Stimulated activated memory B cell treated with anti-CD40 and anti-IgM and Interleukin-4, amounts not matched to agents 10 μg/mL and 1 μg/mL and 100 μg/mL, for 72 hours (primary cell): ENCODE measurements around the gene POU2AF1.
A peak's percentile ranks its signal among the peaks of the same experiment; 100 is the strongest.
"Not testable (repeated sequence)": the region's sequence is repeated elsewhere in the genome, so short reads cannot be mapped to it uniquely, and the experiment has no call there.

Experiments
- ATAC-seq: fragments of 150-1000 bp; cut with Tn5 transposase; 2 replicates; pipeline ENCODE4 v1.10.0; 2021
- H3K27ac Mint-ChIP-seq: one replicate; pipeline ENCODE4 v1.8.0; 2022; ENCODE audit warnings: mild to moderate bottlenecking, mixed read lengths
- H3K27me3 Mint-ChIP-seq: one replicate; pipeline ENCODE4 v1.8.0; 2022; ENCODE audit warnings: mixed read lengths
- H3K36me3 Mint-ChIP-seq: one replicate; pipeline ENCODE4 v1.8.0; 2022; ENCODE audit warnings: mixed read lengths
- H3K4me1 Mint-ChIP-seq: one replicate; pipeline ENCODE4 v1.8.0; 2022; ENCODE audit warnings: mixed read lengths
- H3K4me3 Mint-ChIP-seq: one replicate; pipeline ENCODE4 v1.8.0; 2022; ENCODE audit warnings: mild to moderate bottlenecking, moderate library complexity, mixed read lengths
- H3K9me3 Mint-ChIP-seq: one replicate; pipeline ENCODE4 v1.8.0; 2022; ENCODE audit warnings: mixed read lengths

Gene POU2AF1

GRCh38 chr11:111336062-111336461 is 43.0 kb downstream of the POU2AF1 start:
- no peak for ATAC-seq
- Mint-ChIP-seq H3K9me3 (peaks cover 4% of the 10 kb centered on the region), H3K27me3 (no peaks in the 10 kb centered on the region), H3K4me1 (peaks cover 6% of the 10 kb centered on the region), H3K27ac (no peak overlapping the region), H3K36me3 (peaks cover 22% of the 10 kb centered on the region), H3K4me3 (no peak overlapping the region)

DNA sequence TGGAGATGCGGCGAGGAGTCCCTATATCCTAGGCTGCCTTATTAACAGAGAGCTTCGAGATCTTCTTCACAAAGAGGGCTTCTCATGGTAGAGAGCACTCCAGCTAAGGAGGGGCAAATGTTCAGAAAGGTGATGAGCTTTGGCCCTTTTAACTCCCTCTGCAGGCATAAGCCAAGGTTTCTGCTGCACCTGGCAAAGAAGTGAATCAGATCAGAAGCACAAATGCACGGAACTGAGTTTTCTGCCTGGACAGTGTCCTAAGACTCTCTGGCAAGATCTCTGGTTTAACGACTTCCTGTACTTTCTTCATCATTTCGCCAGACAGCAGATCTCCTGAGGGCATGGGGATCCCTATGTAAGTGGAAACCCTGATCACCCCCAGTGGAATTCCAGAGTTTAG is 43.5 kb downstream of the POU2AF1 start:
- peaks cover 22% of the 10 kb centered on the region for H3K36me3 Mint-ChIP-seq
- ATAC-seq: no peak
- no peak overlapping the region for H3K27ac Mint-ChIP-seq
- peaks cover 4% of the 10 kb centered on the region for H3K9me3 Mint-ChIP-seq
- H3K4me1 Mint-ChIP-seq: peaks cover 6% of the 10 kb centered on the region
- no peak overlapping the region for H3K4me3 Mint-ChIP-seq
- no peaks in the 10 kb centered on the region for H3K27me3 Mint-ChIP-seq

DNA sequence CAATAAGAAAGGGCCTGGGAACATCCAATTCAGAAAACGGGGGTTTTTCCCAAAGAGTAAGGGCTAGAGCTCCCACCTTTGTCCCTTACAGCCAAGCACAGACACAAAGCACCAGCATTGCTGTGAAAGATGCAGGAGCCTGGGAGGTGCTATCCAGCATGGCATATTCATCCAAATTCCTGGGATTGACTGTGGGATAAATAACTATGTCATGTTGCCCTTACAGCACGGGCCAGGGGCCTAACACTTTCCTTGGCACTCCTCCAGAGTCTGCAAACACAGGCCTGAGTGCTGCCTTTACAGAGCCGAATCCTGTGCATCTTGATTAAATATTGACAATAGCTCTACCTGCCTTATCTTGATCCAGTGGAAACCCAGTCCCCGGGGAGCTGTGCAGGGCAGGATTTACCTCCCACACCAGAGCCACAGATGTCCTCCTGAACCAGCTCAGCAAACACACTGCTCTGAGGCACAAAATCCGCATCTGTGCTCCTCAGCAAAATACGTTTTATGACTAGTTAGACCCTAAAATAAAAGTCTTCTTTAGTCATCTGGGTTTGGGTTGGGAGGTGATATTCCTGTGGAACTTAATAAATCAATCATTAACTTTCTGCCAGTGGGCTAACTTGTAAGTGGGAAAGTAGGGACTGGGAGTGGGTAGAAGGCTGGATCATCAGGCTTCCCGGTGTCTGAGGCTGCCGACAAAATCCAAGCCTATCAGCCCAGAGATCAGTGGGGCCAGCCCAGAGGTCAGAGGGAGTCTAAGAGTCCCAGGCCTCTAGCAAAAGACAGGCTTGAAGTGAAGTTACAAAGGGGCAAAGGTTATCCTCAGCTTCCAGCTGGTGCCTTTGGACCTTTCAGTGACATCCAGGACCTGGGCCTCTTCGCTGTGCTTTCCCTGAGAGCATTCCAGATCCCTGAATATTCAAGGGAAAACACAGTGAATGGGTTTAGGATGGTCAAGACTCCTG is 44.3 kb downstream of the POU2AF1 start:
- H3K36me3 Mint-ChIP-seq: peaks cover 20% of the 10 kb centered on the region
- peaks cover 6% of the 10 kb centered on the region for H3K4me1 Mint-ChIP-seq
- no peak overlapping the region for H3K4me3 Mint-ChIP-seq
- H3K9me3 Mint-ChIP-seq: peaks cover 4% of the 10 kb centered on the region
- no peak for ATAC-seq
- H3K27ac Mint-ChIP-seq: no peak overlapping the region
- no peaks in the 10 kb centered on the region for H3K27me3 Mint-ChIP-seq

DNA sequence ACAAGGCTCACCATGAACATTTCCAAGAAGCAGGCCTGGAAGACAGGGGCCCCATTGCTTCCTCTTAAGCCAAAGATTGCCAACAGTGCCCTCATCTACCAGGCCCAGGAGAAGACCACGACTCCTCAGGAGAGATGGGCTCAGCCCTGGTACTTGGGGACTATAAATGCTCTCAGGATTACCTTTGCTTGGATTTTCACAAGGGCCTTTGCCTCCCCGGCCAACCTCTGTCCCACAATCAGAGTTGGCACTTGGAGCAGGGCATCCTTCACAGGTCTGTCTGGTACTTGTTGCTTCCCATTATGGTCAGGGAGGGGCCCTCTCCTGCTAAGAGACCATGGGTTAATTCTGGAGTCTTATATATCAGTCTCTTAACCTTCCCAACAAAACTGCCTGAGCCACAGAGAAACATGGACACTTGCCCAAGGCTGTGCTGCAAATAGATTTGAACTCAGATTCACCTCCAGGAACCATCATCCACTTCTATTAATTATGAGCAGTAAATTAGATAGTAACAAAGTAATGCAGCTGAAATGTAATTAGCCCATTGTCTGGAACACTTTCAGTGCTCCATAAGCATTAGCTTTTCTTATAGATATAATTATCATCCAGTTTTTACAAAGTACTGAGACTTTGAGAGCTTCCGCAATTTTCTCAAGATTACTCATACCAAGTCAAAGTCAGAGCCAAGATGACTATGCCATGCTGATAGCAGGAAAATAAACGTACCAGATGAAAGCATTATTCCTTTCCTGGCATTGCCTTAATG is 47.2 kb downstream of the POU2AF1 start:
- ATAC-seq: no peak
- Mint-ChIP-seq H3K4me3 (no peak overlapping the region), H3K36me3 (peaks cover 14% of the 10 kb centered on the region), H3K9me3 (no peaks in the 10 kb centered on the region), H3K27ac (no peak overlapping the region), H3K27me3 (no peaks in the 10 kb centered on the region), H3K4me1 (peaks cover 13% of the 10 kb centered on the region)

GRCh38 chr11:111330234-111330893 is 48.7 kb downstream of the POU2AF1 start:
- H3K4me1 Mint-ChIP-seq: peaks cover 13% of the 10 kb centered on the region
- no peak for ATAC-seq

GRCh38 chr11:111329306-111330204 is 49.5 kb downstream of the POU2AF1 start:
- Mint-ChIP-seq H3K4me3 (no peak overlapping the region), H3K9me3 (no peaks in the 10 kb centered on the region), H3K27me3 (no peaks in the 10 kb centered on the region), H3K36me3 (peaks cover 20% of the 10 kb centered on the region), H3K4me1 (peaks cover 13% of the 10 kb centered on the region), H3K27ac (no peak overlapping the region)
- no peak for ATAC-seq

More at GRCh38 chr11:111330234-111330893, 48.7 kb downstream of the POU2AF1 start:
- Mint-ChIP-seq H3K27me3 (no peaks in the 10 kb centered on the region), H3K4me3 (no peak overlapping the region), H3K27ac (peak overlapping the region; percentile 20), H3K9me3 (no peaks in the 10 kb centered on the region), H3K36me3 (peaks cover 20% of the 10 kb centered on the region)

DNA sequence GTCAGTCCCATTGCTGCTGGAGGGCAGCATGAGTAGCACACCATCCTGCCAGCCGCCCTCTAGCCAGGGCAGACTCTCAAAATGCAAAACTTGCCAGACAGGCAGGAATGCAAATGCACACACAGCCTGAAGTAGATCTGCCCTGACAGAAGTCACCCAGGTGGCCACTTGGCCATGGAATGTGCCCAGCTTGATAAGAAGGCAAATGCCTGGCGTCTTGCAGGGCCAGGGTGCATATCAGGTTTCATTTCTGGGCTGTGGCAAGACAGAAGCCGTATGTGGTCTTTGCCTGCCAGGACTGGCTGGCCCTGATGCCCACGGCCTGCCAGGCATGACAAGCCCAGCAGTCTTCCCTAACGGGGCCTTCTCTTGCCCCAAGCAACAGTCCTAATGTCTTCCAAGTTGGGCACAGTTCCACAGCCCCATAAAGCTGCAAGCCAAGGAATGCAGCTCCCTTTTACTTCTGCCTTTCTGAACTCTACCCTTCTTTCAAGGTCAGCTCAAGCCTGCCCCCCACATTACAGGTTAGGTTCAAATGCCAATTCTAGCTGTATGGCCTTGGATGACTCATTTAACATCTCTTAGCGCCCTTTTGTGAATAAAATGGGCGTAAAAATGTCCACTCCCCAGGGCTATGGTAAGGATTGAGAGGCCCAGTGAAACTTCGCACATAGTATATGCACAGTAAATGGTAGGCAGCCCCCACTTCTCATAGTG is 51.0 kb downstream of the POU2AF1 start:
- Mint-ChIP-seq H3K9me3 (no peaks in the 10 kb centered on the region), H3K4me1 (peaks cover 6% of the 10 kb centered on the region), H3K4me3 (no peak overlapping the region), H3K27me3 (no peaks in the 10 kb centered on the region), H3K36me3 (peaks cover 10% of the 10 kb centered on the region), H3K27ac (no peak overlapping the region)
- ATAC-seq: no peak

GRCh38 chr11:111326824-111327223 is 52.3 kb downstream of the POU2AF1 start:
- ATAC-seq: no peak
- H3K36me3 Mint-ChIP-seq: peaks cover 6% of the 10 kb centered on the region
- no peaks in the 10 kb centered on the region for H3K27me3 Mint-ChIP-seq
- no peaks in the 10 kb centered on the region for H3K9me3 Mint-ChIP-seq
- H3K4me3 Mint-ChIP-seq: no peak overlapping the region
- H3K27ac Mint-ChIP-seq: no peak overlapping the region
- peaks cover 6% of the 10 kb centered on the region for H3K4me1 Mint-ChIP-seq

DNA sequence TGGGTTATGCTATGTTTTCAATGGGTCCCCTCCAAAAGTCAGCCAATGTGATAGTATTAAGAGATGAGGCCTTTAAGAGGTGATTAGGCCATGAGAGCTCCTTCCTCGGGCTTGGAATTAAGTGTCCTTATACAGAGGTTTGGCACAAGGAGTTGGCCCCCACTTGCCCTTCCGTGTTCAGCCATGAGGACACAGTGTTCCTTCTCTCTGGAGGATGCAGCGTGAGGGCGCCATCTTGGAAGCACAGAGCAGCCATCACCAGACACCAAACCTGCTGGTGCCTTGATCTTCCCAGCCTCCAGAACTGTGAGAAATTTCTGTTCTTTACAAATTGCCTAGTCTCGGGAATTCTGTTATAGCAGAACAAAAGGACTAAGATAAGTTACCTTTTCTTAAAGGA is 53.8 kb downstream of the POU2AF1 start:
- H3K4me1 Mint-ChIP-seq: peaks cover 6% of the 10 kb centered on the region
- H3K27me3 Mint-ChIP-seq: no peaks in the 10 kb centered on the region
- H3K9me3 Mint-ChIP-seq: no peaks in the 10 kb centered on the region
- peaks cover 6% of the 10 kb centered on the region for H3K36me3 Mint-ChIP-seq
- H3K4me3 Mint-ChIP-seq: no peak overlapping the region
- no peak overlapping the region for H3K27ac Mint-ChIP-seq
- ATAC-seq: no peak

GRCh38 chr11:111324277-111324720 is 54.8 kb downstream of the POU2AF1 start:
- Mint-ChIP-seq H3K4me3 (no peak overlapping the region), H3K27ac (no peak overlapping the region), H3K27me3 (no peaks in the 10 kb centered on the region), H3K4me1 (peaks cover 4% of the 10 kb centered on the region), H3K9me3 (no peaks in the 10 kb centered on the region), H3K36me3 (peaks cover 6% of the 10 kb centered on the region)
- ATAC-seq: no peak

GRCh38 chr11:111322534-111322933 is 56.5 kb downstream of the POU2AF1 start:
- Mint-ChIP-seq H3K4me1 (no peaks in the 10 kb centered on the region), H3K4me3 (no peak overlapping the region), H3K27me3 (no peaks in the 10 kb centered on the region), H3K9me3 (no peaks in the 10 kb centered on the region), H3K36me3 (peaks cover 6% of the 10 kb centered on the region), H3K27ac (no peak overlapping the region)
- ATAC-seq: no peak

GRCh38 chr11:111320728-111321568 is 58.1 kb downstream of the POU2AF1 start:
- no peak for ATAC-seq
- H3K4me3 Mint-ChIP-seq: no peak overlapping the region
- H3K36me3 Mint-ChIP-seq: peaks cover 9% of the 10 kb centered on the region
- H3K27ac Mint-ChIP-seq: no peak overlapping the region
- H3K9me3 Mint-ChIP-seq: no peaks in the 10 kb centered on the region
- no peaks in the 10 kb centered on the region for H3K27me3 Mint-ChIP-seq
- no peaks in the 10 kb centered on the region for H3K4me1 Mint-ChIP-seq

- not testable (repeated sequence) for H3K9me3 Mint-ChIP-seq, H3K4me1 Mint-ChIP-seq, H3K4me3 Mint-ChIP-seq, H3K27ac Mint-ChIP-seq, ATAC-seq, H3K27me3 Mint-ChIP-seq
- peaks cover 13% of the 10 kb centered on the region for H3K36me3 Mint-ChIP-seq
These were observed 58.9 kb downstream of the POU2AF1 start for GRCh38 chr11:111320199-111320598.
